Amniotic epithelial cell (primary cell): ENCODE data around the gene GALNT7.
"Not testable (repeated sequence)": the region's sequence is repeated elsewhere in the genome, so short reads cannot be mapped to it uniquely, and the experiment has no call there.

ENCODE experiments used
- DNase-seq: peaks from one replicate; pipeline ENCODE4 v3.0.0-alpha.2; 2010; ENCODE audit warnings: low read depth

GALNT7 gene

DNA sequence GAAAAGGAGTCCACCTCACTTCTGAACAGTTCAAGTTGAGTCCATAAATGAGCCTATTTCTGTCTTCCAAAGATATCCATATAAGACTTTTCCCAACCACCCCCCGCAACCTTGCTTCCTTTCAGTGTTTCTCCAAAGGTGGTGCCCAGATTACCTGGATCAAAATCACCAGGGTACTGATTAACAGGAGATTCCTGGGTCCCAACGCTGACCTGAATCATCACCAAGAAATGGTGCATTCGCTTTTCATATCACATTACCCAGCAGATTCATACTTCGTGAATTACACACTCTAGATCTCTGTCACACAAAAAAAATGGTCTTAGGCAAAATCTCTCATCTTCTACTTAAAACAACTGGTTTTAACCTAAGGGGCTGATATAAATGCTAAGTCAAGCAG lies 2.1 kb upstream of the GALNT7 start:
- DNase-seq: no peak

DNA sequence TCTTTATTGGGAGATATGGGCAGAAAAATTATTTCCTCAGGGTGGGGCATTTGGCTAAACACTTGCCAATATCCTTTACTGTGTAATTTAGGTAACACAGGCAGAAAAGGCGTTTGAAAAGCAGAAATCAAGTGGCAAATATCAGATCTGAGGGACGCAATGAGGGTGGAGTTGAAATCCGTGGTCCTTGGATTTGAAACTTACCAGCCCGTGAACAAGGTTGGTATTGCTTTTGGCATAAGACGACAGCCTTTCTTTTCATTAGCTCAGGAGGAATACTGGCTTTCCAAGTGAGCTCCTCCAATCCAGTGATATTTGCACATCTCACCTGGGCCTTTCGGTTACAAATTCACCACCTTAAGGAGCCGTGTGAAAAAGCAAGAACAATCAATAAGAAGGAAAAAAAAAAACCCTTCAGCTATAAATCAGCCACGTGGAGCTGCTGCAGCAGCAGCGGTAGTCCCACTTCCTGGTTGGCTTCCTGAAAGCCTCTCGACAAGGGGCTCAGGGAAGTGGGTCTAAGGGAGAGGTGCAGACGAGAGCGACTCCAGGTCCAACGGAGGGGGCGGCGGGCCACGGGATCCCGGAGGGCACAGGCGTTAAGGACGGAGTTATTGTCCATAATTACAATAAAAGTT lies 734 bp upstream of the GALNT7 start:
- DNase-seq: peak; percentile 25

DNA sequence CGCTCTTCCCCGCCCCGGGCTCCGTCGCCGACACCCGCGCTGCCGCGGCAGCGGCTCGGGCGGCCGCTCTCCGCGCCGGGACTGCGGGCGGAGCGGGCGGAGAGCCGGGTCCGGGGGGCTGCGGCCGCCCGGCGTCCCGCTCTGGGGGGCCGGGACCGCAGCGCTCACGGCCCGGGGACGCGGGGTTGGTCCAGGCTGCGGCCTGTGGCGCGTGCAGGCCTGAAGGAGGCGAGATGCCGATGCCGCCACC lies 492 bp downstream of the GALNT7 start:
- no peak for DNase-seq

DNA sequence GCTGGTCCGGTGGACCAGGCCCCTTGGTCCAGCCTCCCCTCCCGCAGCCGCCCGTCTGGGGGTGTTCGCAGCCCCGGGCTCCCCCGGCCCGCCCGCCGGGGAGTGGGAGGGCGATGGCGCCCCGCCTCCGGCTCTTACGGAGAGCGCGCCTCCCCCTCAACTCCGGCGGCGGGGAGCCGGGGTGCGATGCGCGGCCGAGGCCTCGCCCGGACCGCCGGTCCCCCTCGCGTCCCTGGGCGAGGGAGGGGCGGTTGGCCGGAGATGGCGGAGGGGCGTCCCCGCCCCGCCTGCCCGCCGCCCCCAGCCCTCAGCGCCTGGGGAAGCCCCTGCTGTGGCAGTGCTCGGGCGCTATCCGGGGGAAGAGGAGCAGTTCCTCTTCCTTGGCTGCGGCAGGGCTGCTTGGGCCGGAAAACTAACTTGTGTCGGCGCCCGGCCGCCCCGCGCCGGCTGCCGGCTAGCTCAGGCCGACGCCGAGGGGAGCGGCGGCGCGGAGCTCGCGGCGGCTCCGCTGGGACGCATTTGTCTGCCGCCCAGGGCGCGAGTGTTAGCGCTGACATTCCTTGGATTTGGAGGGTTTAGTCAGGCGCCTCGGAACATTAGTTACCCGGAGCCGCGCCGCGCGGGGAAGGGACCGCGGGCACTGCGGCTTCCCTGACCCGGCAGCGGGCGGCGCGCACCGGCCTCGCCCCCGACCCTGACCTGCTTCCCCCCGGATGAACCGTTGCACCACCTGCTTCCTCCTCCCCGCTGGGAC lies 994 bp downstream of the GALNT7 start:
- DNase-seq: peak; percentile 47

DNA sequence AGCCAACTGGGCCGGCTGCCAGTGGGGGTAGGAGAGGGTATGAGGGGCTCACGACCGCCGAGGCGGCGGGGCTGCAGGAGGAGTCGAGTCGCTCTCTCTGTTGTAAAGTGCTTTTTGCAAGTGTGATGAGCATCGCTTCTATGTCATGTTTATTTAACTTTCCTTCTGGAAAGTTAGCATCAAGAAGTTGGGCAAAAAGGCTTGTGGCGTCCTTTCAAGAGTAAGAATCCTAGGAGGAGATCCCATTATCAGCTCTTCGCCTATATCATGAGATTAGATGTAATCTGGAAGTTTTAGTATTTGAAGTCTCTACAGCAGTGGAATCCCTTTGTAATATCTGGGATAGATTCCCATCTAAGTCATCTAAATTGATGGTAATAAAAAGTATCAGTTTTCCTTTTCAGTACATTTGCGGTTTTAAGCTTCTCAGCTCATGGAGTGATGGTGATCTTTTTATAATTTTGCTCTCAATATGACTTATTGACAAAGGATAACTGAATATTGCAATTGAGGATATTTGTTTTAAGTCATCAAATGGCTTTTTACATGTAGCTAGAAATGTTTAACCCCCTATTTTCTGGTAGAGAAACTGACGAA lies 1.7 kb downstream of the GALNT7 start:
- no peak for DNase-seq

DNA sequence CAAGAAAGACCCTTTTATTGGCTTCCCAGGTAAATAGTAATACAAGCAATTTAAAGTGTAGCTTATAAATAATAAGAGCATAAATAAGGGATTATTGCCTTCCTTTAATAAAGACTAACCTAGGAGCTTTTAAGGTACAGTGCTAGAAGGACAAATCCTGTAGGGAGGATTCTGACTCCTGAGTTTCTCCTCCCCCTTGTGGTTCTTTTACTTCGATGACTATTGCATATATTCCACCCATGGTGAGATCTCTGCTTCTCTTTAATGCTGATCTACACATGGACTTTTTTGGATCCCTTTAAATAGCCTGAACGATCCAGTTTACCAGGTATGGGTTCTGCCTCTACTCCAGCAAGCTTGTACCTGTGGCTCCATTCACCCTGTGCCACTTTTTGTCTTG lies 2.5 kb downstream of the GALNT7 start:
- DNase-seq: peak; percentile 33

DNA sequence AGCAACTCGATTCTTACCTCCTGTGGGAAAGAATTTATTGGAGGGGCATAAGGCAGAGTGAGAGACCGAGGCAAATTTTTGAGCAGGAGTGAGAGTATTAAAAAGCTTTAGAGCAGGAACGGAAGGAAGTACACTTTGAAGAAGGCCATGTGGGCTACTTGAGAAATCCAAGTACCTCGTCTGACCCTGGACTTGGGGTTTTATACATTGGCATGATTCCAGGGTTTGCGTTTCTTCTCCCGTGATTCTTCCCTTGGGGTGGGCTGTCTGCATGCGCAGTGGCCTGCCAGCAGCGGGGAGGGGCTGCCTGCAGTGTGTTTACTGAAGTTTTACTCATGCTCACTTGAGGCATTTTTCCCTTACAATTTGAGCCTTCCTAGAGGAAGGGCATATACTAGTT lies 3.4 kb downstream of the GALNT7 start:
- no peak for DNase-seq

DNA sequence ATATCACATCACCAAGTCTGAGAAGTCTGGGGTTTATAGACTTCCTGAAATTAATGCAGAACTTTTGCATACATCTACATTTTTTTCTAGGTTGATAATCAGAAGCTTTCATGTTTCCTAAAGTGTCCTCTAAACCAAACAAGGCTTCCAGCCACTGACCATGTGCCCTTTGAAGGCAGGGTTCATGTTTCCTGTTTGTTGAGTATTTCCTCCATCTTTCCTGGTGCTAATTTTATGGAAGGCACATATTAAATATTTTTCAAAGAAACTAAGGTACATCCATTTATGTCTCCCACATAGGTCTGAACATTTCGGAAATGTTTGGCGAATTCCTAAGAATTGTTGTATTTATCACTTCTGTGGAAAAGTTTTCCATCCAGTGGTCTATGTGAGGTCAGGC lies 5.6 kb downstream of the GALNT7 start:
- no peak for DNase-seq

DNA sequence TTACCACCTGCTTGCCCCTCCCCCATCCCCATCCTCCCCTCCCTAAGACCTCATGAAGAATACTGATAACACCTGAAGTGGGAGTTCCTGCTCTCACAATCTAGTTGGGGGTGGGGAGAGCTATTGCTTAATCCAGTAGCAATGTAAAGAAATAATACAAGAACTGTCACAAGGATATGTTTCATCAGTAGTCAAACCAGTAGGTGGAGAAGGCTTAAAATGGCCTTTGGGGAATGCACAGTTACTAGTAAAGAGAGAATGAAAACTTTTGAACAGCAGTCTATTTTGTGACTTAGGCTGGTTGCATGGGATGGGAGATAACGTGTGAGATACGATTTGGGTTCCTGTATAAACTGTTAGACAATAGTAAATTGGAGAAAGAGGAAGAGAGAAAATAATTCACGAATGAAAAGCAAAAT lies 6.0 kb downstream of the GALNT7 start:
- no peak for DNase-seq

DNA sequence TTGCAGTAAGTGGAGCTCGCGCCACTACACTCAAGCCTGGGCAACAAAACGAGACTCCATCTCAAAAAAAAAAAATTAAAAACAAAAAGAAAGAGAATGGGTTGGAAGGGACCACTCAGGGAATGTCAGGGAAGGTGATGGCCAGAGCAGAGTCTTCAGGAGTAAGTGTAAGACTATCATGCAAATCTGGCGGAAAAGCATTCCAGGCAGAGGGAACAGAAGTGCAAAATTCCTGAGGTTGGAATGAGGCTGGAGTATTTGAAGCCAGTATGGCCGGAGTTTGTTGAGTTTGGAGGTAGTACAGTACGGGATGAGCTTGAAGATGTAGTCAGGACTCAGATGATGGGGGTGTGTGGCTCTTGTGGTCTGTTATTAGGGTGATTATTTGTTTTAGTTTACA lies 7.4 kb downstream of the GALNT7 start:
- DNase-seq: no peak

DNA sequence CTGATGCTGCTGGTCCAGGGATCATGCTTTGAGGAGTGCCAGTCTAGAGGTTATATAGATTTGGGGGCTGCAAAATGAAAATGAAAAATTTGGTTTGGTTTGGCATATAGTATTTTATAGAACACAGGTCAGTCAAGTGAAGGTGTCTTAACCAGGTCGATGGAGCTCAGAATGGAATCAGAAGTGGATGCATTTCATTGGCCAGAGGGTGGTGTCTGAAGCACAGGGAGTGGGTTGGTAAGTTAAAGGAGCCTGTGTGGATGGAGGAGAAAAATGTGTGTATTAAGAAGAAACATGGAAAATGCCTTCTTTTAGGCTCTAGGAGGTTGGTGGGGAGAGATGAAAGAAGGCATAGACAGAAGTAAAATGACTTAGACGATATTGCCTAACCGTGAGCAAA lies 8.6 kb downstream of the GALNT7 start:
- DNase-seq: no peak

DNA sequence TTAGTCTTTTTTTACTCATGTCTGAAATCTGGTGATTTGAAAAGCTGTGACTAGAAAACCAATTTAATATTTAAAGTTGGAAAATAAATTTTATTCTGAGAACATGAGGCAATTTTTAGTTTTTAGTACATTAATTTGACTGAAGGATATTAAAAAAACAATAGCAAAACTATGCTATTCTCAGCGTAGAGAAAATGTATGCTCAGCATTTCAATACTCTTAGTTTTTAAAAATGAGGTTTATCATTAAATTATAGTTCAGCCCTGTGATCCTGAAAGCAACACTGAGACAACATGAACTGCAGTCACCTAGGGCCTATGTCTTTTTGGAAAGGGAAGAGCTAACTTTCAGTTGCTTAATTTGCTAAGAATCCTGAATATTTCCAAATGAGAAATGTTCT lies 9.5 kb downstream of the GALNT7 start:
- DNase-seq: no peak

DNA sequence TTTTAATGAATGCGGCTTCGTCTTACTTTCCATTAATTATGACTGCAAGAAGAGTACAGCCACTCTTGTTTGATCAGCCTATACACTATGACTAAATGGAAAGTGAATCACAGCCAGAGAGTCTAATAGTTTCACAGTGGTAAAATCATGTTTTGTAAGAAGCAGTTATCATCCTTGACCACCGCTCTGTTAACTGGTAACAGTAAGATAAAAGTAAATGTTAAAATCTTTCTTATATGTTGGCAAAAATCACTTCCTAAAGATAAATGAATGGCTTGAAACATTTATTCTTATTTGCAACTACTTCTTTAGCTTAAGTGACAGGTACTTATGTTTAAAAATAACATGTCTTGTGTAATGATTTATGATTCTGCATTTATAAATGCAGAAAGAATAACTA lies 13.2 kb downstream of the GALNT7 start:
- peak; percentile 80 for DNase-seq

DNA sequence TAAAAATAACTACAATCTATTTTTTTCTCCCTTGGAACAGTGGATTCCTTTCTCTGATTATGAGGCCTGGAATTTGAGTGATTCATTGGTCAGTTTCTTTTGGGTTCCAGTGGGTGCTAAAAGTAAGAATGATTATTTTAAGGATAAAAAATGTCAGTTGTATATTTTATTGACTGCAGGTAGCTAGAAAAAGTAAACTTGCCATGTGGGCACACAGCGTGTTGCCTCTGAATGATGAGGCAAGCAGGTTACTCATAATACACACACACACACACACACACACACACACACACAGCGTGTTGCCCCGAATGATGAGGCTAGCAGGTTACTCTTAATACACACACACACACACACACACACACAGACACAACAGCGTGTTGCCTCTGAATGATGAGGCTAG lies 13.8 kb downstream of the GALNT7 start:
- peak; percentile 87 for DNase-seq

DNA sequence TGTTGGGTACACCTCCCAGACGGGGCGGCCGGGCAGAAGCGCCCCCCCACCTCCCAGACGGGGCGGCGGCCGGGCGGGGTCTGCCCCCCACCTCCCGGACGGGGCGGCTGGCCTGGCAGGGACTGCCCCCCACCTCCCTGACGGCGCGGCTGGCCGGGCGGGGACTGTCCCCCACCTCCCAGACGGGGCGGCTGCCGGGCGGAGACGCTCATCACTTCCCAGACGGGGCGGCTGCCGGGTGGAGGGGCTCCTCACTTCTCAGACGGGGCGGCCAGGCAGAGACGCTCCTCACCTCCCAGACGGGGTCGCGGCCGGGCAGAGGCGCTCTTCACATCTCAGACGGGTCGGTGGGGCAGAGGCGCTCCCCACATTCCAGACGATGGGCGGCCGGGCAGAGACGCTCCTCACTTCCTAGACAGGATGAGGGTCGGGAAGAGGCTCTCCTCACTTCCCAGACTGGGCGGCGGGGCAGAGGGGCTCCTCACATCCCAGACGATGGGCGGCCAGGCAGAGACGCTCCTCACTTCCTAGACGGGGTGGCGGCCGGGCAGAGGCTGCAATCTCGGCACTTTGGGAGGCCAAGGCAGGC lies 15.1 kb downstream of the GALNT7 start:
- not testable (repeated sequence) for DNase-seq

DNA sequence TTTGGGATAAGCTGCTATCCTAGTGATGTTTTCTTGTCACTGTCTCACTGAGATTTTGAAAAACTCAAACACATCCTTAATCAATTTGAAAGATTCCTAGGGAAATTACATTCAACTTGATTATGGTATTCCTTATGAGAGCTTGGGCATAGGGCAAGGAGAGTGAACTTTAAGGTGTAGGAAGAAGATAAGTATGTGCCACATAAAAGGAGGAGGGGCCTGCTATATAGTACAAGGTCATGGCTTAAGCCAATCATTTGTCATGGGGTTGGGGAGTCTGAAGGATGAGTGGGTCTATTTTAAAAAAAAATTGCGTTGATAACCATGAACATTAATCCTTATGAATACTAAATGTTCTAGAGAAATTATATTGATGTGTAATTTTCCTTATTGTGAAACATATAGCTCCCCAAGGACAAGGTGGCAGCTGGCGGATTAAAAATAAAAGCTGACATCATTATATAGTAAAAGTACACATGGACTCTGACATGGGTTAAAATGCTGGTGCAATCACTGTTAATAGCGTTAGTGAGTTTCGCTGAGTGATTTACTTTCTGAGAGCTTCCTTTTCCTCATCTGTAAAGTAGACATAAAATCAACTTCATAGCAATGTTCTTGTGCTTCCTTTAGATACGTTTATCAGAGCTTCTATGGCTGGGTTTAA lies 17.4 kb downstream of the GALNT7 start:
- DNase-seq: no peak

DNA sequence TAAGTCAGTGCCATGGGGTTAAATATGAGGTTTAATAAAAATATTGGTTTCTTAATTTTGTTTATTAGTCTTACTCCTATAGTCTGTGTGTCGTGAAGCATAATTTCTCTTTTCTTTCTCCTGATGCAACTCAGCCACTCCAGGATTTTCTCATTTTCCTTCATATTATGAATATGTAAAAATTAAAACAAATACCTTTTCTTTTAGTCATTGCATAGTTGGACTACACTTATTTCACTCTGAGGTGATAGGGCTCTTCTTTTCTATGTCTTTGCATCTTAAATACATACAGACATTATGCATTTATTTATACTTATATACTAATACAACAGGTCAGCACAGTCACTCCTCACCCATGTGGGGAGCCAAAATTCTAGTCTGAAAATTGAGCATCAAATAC lies 19.1 kb downstream of the GALNT7 start:
- no peak for DNase-seq

DNA sequence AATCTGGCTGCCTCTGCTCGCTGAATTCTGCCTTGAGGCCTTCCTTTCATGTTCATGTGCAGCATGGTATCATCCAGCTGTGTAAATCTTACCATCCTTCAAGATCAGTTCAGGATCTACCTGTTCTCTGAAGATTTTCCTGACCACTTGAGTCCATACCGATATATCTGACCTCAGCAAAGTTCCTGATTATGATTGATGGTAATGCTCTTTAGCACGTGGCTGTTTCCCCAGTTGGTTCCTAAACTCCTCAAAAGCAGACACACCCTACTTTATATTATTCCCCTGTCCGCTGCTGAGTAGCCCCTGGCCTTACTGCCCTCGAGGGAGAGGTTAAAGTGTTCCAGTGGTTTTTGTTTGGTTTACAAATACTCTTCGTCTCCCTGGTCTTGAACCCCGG lies 20.0 kb downstream of the GALNT7 start:
- no peak for DNase-seq

DNA sequence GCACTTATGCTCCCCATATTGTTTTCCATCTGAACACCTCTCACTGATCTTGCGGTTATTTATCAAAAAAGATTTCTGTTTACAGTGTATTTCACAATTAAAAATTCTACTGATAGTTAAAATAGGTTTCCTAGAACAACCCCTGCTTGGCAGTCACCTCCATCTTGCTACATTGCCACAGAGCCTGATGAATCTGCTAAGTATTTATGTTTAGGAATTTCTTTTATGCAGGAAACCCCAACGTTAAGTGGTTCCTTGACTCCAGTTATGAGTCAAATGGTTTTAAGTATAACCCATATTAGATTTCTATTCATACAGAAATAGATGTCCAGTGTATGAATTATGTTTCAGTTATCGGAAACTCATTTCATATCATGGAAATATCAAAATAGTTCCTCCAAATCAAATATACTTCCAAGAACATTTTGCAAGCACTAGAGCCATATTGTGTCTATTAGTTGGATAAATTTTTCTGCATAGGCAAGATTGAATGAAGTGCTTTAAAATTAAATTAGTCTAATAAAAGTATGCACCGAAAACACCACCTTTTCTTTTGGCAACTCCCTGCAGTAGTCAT lies 20.6 kb downstream of the GALNT7 start:
- peak; percentile 79 for DNase-seq

DNA sequence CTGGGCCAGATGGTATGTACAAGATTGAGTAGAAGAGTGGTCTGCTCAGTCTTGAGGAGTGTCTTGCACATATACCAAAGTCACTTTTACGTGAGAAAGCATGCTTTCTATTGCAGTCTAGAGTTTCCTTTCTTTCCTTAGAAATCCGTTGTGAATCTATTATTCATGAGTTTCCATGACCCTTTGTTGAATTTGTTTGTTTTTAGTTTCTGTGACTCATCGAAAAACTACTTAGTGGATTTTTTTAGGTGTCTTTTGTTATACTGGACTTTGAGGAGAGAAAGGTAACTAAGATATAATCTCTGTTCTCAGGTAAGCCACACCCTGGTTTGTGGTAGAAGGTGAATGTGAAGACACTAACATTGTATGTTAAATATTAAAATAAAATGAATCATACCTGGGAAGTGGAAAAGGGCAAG lies 23.0 kb downstream of the GALNT7 start:
- no peak for DNase-seq

DNA sequence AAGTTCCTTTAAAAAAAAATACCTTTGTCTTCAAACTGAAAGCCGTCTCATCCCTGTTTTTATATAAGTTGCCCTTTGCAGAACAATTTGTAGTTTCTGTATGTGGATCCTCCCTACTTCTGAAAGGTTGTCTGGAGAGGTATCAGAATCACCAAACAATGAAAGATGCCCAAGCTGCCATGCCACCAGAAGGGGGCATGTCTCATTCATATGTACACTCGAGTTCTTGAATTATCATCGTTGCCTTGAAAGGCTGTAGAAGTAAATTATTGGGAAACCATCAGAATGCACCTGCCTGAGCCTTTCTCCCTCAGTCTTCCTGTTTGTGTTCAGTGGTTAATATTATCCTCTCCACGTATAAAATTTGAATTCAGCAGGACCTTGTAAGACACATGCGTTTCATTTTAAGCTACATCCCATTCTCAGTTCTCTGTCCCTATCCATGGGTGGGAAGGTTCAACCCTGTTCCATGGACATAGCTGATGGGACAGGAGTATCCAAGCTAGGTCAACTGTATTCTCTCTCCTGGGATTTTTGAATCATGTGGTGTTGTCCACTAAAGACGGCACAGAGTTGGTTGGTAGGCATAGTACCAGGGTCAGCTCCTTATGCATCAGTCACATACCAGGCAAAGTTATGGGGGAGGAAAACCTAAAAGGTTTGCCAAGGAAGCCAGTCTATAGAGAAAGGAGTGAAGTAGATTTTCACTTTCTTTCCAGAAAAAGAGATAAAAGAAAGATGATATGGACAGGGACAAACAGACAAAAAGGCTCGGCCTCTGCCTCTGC lies 24.0 kb downstream of the GALNT7 start:
- DNase-seq: no peak

DNA sequence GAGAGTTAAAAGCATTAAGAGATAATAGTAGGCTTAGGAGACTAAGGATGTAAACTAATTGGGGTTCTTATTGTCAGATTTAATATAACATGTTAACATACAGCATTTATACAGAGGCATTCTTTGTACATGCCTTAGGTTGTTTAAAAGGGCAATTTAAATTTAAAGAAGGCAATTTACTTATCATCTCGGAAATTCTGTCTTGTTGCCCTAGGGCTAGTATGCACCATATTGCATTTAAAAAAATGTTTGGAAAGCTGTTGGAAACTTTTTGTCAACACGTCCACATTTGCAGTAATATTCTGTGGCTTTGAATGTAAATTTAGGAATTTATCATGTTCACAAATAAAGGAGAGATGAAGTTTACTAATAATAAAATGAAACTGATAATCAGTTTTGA lies 25.5 kb downstream of the GALNT7 start:
- DNase-seq: no peak
